Fibroblast of mammary gland (primary cell): ENCODE results near the gene USP25.

ENCODE experiments used
- DNase-seq: peaks from one replicate; pipeline ENCODE4 v3.0.0-alpha.2; 2010; ENCODE audit warnings: low read depth
- H3K4me3 ChIP-seq: 2 replicates; pipeline ENCODE4 v1.5.1; 2011; ENCODE audit warnings: low read depth, mild to moderate bottlenecking, low read length, moderate library complexity; ENCODE audit not compliant: control insufficient read depth
- TF ChIP-seq, protein P1 (sequence below): conservative IDR thresholded peaks from 2 replicates; pipeline ENCODE4 v1.5.1; 2011; ENCODE audit warnings: low read depth, low read length, inconsistent platforms; ENCODE audit not compliant: control insufficient read depth, insufficient read depth

Gene USP25

GRCh38 chr21:15749082-15749860, 19.5 kb downstream of the USP25 start:
- TF ChIP-seq, protein P1, sequence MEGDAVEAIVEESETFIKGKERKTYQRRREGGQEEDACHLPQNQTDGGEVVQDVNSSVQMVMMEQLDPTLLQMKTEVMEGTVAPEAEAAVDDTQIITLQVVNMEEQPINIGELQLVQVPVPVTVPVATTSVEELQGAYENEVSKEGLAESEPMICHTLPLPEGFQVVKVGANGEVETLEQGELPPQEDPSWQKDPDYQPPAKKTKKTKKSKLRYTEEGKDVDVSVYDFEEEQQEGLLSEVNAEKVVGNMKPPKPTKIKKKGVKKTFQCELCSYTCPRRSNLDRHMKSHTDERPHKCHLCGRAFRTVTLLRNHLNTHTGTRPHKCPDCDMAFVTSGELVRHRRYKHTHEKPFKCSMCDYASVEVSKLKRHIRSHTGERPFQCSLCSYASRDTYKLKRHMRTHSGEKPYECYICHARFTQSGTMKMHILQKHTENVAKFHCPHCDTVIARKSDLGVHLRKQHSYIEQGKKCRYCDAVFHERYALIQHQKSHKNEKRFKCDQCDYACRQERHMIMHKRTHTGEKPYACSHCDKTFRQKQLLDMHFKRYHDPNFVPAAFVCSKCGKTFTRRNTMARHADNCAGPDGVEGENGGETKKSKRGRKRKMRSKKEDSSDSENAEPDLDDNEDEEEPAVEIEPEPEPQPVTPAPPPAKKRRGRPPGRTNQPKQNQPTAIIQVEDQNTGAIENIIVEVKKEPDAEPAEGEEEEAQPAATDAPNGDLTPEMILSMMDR: no peak
- peak; percentile 28 for DNase-seq

GRCh38 chr21:15749861-15750159, 20.0 kb downstream of the USP25 start:
- H3K4me3 ChIP-seq: no peak overlapping the region
- no peak for DNase-seq
- TF ChIP-seq, protein P1: no peak

More at GRCh38 chr21:15749082-15749860, 19.5 kb downstream of the USP25 start:
- H3K4me3 ChIP-seq: no peak overlapping the region

- DNase-seq: no peak
- H3K4me3 ChIP-seq: no peak overlapping the region
- TF ChIP-seq, protein P1: no peak
Observed at GRCh38 chr21:15751037-15751436, 21.3 kb downstream of the USP25 start.

DNA sequence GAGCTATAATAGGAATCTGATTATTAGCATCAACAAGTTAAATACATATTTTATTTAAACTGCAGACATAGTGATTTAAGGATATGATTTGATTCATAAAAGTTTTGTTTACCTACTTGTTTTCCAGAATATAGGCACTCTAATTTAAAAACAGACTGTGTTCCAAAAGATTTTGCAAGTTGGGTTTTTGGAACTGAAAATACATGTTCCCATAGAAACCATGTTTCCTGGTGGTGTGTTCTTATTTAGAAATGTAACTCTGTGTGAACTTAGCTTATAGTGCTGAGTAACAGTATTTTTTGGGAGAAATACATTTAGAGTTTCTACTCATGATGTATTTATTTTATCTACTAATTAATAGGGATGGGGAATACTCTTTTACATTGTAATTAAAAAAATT, 21.8 kb downstream of the USP25 start:
- TF ChIP-seq, protein P1: no peak
- no peak for DNase-seq
- no peak overlapping the region for H3K4me3 ChIP-seq

GRCh38 chr21:15752763-15753407, 23.1 kb downstream of the USP25 start:
- DNase-seq: no peak
- TF ChIP-seq, protein P1: no peak
- no peak overlapping the region for H3K4me3 ChIP-seq

DNA sequence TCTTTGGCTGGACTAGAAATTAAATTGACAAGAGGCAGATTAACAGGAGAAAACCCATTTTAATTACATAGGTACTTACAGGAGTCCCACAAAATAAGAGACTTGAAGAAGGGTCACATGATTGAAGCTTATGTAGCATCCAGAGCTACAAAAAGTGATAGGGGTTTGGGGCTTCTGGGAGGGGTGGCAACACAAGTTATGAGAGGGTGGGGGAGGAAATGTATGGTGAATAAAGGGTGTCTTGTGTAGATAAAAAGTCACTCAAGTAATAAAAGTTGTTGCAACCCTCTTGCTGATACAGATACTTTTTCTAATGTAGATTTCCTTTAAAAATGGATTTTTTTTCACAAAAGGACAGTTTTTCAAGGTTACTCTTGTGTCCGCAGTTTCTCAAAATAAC, 24.0 kb downstream of the USP25 start:
- TF ChIP-seq, protein P1: no peak
- no peak for DNase-seq

More for the DNA sequence above, 24.0 kb downstream of the USP25 start:
- H3K4me3 ChIP-seq: no peak overlapping the region
